HL-60 (cell line): Measurements from ENCODE around the gene DYTN.

ENCODE experiments used
- DNase-seq, 2 experiments: peaks; one replicate each; pipeline ENCODE4 v3.0.0-alpha.2; 2010 to 2020; ENCODE audit warnings: low read depth in 1 of 2, low spot score in 1 of 2
- H3K27ac ChIP-seq: fragments of 250-450 bp; sonication (Bioruptor Pico); replicated peaks from 2 replicates; pipeline ENCODE4 v1.5.1; 2020; ENCODE audit warnings: mild to moderate bottlenecking, moderate library complexity
- H3K27me3 ChIP-seq: fragments of 250-450 bp; sonication (Bioruptor Pico); 2 replicates; pipeline ENCODE4 v1.5.1; 2021; ENCODE audit warnings: mild to moderate bottlenecking, moderate library complexity; ENCODE audit not compliant: insufficient read depth, poor library complexity, severe bottlenecking
- H3K4me3 ChIP-seq: replicated peaks from 2 replicates; pipeline ENCODE4 v1.5.1; 2011; ENCODE audit warnings: mild to moderate bottlenecking, control low read depth, low read length; ENCODE audit not compliant: insufficient read depth
- CTCF ChIP-seq: IDR thresholded peaks from one replicate; pipeline ENCODE4 v1.5.1; 2011; ENCODE audit warnings: low read length, control low read depth, inconsistent platforms; ENCODE audit not compliant: insufficient read depth
- GABPA ChIP-seq: IDR thresholded peaks from 2 replicates; pipeline ENCODE4 v1.6.1; 2012; ENCODE audit warnings: low read depth
- POLR2AphosphoS5 ChIP-seq: IDR thresholded peaks from 2 replicates; pipeline ENCODE4 v1.6.1; 2012; ENCODE audit warnings: low read depth
- REST ChIP-seq: IDR thresholded peaks from 2 replicates; pipeline ENCODE4 v1.6.1; 2012; ENCODE audit warnings: low read depth; ENCODE audit not compliant: insufficient replicate concordance
- SPI1 ChIP-seq: IDR thresholded peaks from 2 replicates; pipeline ENCODE4 v1.6.1; 2012; ENCODE audit warnings: low read depth, mild to moderate bottlenecking, borderline replicate concordance

The DYTN gene

GRCh38 chr2:206700156-206700555 is 18.0 kb downstream of the DYTN start:
- H3K4me3 ChIP-seq = no peak overlapping the region
- no peaks in the 10 kb centered on the region for H3K27me3 ChIP-seq
- peak in 1 of 2 experiments; percentile 9 for DNase-seq
- TF ChIP-seq CTCF (no peak), GABPA (no peak), SPI1 (no peak), REST (no peak), POLR2AphosphoS5 (no peak)
- H3K27ac ChIP-seq = no peak overlapping the region

GRCh38 chr2:206698811-206699210 is 19.4 kb downstream of the DYTN start:
- no peak for TF ChIP-seq REST
- TF ChIP-seq SPI1 = no peak
- TF ChIP-seq GABPA = no peak
- TF ChIP-seq POLR2AphosphoS5 = no peak
- no peak for TF ChIP-seq CTCF
- H3K27ac ChIP-seq = no peak overlapping the region
- H3K27me3 ChIP-seq = no peaks in the 10 kb centered on the region
- H3K4me3 ChIP-seq = no peak overlapping the region
- DNase-seq = no peak

GRCh38 chr2:206696910-206697309 is 21.3 kb downstream of the DYTN start:
- Histone ChIP-seq H3K27ac (no peak overlapping the region), H3K4me3 (no peak overlapping the region), H3K27me3 (no peaks in the 10 kb centered on the region)
- DNase-seq = no peak
- no peak for TF ChIP-seq REST
- no peak for TF ChIP-seq SPI1
- no peak for TF ChIP-seq GABPA
- no peak for TF ChIP-seq CTCF
- no peak for TF ChIP-seq POLR2AphosphoS5
